Heart right ventricle (tissue), 16 donors: ENCODE data around the gene ILF3. TPM values are rescaled to one million over a fixed set of nuclear protein-coding genes. Genes with fewer than 3 reads are reported as not detected.

ENCODE experiments used
- ATAC-seq, 8 donors: fragments of 200-7000 bp; cut with Tn5 transposase; one replicate each; pipeline ENCODE4 v1.9.1; 2020; ENCODE audit warnings: mild to moderate bottlenecking in 8 of 8, moderate library complexity in 8 of 8, moderate number of reproducible peaks in 1 of 8
- DNase-seq, 2 donors: peaks; one replicate each; pipeline ENCODE4 v3.0.0-alpha.2; 2020
- H3K27ac ChIP-seq, 10 donors: fragments of 200-600 bp; sonication (generic) in 2 of 10; one replicate each; pipeline versions ENCODE4 v1.5.0 to v1.8.0; 2020 to 2022; ENCODE audit warnings: mild to moderate bottlenecking in 3 of 10
- H3K27me3 ChIP-seq, 7 donors: fragments of 200-600 bp; one replicate each; pipeline ENCODE4 v1.8.0; 2021 to 2022; ENCODE audit warnings: mild to moderate bottlenecking in 2 of 7
- H3K36me3 ChIP-seq, 9 donors: fragments of 200-600 bp; sonication (generic) in 1 of 9; one replicate each; pipeline versions ENCODE4 v1.5.0 to v1.8.0; 2020 to 2022; ENCODE audit warnings: mild to moderate bottlenecking in 2 of 9
- H3K4me1 ChIP-seq, 9 donors: fragments of 200-600 bp; sonication (generic) in 1 of 9; one replicate each; pipeline versions ENCODE4 v1.5.0 to v1.8.0; 2020 to 2022; ENCODE audit warnings: mild to moderate bottlenecking in 4 of 9
- H3K4me3 ChIP-seq, 10 donors: fragments of 200-600 bp; sonication (generic) in 2 of 10; one replicate each; pipeline versions ENCODE4 v1.5.0 to v1.8.0; 2020 to 2022; ENCODE audit warnings: mild to moderate bottlenecking in 7 of 10, moderate library complexity in 2 of 10
- H3K9me3 ChIP-seq, 11 donors: fragments of 200-600 bp in 10 of 11; sonication (generic) in 2 of 11; one replicate each; pipeline versions ENCODE4 v1.5.0 to v1.8.0; 2013 to 2022; ENCODE audit warnings: mild to moderate bottlenecking in 2 of 11, control low read depth in 1 of 11, moderate library complexity in 1 of 11
- WGBS, 2 donors: extraction: QIAGEN DNeasy Blood & Tissue Kit; methylation state at CpG; one replicate each; pipeline ENCODE4 v1.1.7; 2013; ENCODE audit warnings: inconsistent platforms in 1 of 2; 5-methylcytosine and 5-hydroxymethylcytosine counted together
- intact Hi-C, 10 donors: fragments of 100-400 bp; cut with DNase I; formaldehyde crosslinking; loops; one replicate each; pipeline versions ENCODE4 v1.11.1 to v1.14.2; 2022
- polyA plus RNA-seq, 2 donors: library from polyadenylated mRNA; stranded (reverse); fragments of 200-250 nt; gene quantifications; one replicate each; pipeline ENCODE4 v1.2.3, GENCODE V29; 2013
- total RNA-seq, 10 donors: library from RNA; stranded (reverse); fragmentation: NEBNext Ultra II Directional in 3 of 10; extraction: Animal tissue kit (Norgen Biotek cat#: 25700) in 3 of 10; gene quantifications; one replicate each; pipeline versions ENCODE4 v1.2.1 to v1.2.4, GENCODE V29; 2021 to 2023
- TF ChIP-seq, protein P1 (sequence below), 9 donors: fragments of 200-600 bp; sonication (generic) in 2 of 9; IDR thresholded peaks; one replicate each; pipeline versions ENCODE4 v1.5.0 to v1.8.0; 2021 to 2022; ENCODE audit warnings: antibody characterized with exemption in 9 of 9, mild to moderate bottlenecking in 5 of 9, moderate library complexity in 1 of 9
- donor health status: Arrhythmogenic right ventricular cardiomyopathy.
- donor health status: ischemic (EF 13 %, LVEDD 7.1; RV severe dilation, severe dysfunction).
- donor health status: healthy with polysubstance abuse.
- donor health status: DM: no; HTN: yes; CAD: no.
- donor health status: DM: no; HTN: no; CAD: no.
- donor health status: ischemic (EF 25% LVEDD 6.9; RV normal size, moderate dysfunction).
- donor health status: ischemic (EF 25% LVEDD 5.7; RV mildly dilated, moderate dysfunction).
- donor health status: healthy.
- donor health status: DM: yes; HTN: yes; CAD: no.
- donor health status: Ischemic cardiomyopathy.
- donor health status: ischemic (EF 35%, LVEDD 5.7; RV mildly dilated, moderate dysfunction).
- donor health status: nonischemic (EF 11% LVEDD 7.7; RV severe dilation, severe dysfunction).
- donor health status: DM: yes; HTN: yes; CAD: no.
- donor health status: PGD.
- donor health status: ischemic (EF 29% LVEDD 5.4; RV normal size, mild dysfunction).
- donor health status: nonischemic (EF 23%, LVEDD 6.1; RV moderate dilation, normal function).

The ILF3 gene
- total and polyA plus RNA-seq, 12 donors, result 68.1 to 129 (median 109) TPM

DNA sequence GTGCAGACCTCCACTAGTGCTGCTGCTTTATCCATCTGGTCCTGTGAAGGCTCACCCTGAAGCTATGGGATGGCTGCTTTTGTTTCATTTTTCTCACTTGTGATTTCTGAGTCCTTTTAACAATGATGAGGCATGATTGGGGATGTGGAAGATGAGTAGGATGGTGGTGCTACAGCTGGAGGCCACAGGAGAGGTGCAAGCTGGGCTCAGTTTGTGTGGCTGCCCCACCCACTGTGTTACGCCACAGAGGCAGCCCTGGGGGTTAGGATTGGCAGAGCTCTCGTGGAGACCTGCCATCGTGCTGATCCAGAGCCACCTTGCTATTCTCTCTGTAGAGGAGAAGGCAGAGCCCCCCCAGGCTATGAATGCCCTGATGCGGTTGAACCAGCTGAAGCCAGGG, 27.5 kb downstream of the ILF3 start:
- H3K27ac ChIP-seq, result no peak overlapping the region
- no peaks in the 10 kb centered on the region for H3K27me3 ChIP-seq
- DNase-seq (no peak), ATAC-seq (no peak)
- H3K36me3 ChIP-seq, result peaks cover 19 to 100% (median 85%) of the 10 kb centered on the region in 9 donors
- no peaks in the 10 kb centered on the region for H3K9me3 ChIP-seq
- intact Hi-C loops, result no loop called here
- H3K4me3 ChIP-seq, result no peak overlapping the region
- 92 to 97% methylated on average over 4 of the region's 4 CpGs for WGBS, 2 donors
- peaks cover 4 to 20% (median 12%) of the 10 kb centered on the region in 9 donors for H3K4me1 ChIP-seq
- TF ChIP-seq, protein P1, sequence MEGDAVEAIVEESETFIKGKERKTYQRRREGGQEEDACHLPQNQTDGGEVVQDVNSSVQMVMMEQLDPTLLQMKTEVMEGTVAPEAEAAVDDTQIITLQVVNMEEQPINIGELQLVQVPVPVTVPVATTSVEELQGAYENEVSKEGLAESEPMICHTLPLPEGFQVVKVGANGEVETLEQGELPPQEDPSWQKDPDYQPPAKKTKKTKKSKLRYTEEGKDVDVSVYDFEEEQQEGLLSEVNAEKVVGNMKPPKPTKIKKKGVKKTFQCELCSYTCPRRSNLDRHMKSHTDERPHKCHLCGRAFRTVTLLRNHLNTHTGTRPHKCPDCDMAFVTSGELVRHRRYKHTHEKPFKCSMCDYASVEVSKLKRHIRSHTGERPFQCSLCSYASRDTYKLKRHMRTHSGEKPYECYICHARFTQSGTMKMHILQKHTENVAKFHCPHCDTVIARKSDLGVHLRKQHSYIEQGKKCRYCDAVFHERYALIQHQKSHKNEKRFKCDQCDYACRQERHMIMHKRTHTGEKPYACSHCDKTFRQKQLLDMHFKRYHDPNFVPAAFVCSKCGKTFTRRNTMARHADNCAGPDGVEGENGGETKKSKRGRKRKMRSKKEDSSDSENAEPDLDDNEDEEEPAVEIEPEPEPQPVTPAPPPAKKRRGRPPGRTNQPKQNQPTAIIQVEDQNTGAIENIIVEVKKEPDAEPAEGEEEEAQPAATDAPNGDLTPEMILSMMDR (IDR thresholded peaks at IDR 0.05), result no peak

DNA sequence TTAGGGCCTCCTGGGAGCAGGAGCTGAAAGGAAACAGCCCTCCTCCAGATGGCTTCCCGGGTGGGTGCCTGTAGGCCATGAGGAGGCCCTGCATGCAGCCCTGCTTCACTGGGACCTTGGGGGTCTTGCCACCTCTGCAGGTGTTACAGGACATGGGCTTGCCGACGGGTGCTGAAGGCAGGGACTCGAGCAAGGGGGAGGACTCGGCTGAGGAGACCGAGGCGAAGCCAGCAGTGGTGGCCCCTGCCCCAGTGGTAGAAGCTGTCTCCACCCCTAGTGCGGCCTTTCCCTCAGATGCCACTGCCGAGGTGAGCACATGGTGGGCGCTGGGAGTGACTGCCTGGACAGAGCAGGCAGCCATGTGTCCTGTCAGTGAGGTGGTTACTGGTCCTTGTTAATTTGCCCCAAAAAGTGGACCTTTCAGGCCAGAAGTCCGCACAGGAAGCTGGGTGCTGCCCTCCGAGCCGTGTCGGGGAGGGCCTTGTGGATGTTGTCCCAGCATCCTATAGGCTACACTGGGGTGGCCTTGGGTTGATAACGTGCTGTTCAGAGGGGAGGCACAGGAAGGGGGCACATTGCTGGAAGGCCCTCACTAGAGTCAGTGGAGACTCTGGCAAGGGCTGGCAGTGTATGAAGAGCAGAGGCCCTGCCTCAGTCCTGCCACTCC, 28.4 kb downstream of the ILF3 start:
- H3K4me3 ChIP-seq, result no peak overlapping the region
- H3K9me3 ChIP-seq, result no peaks in the 10 kb centered on the region
- WGBS, 2 donors, result 85 to 88% methylated on average over 15 of the region's 15 CpGs
- peaks cover 5 to 23% (median 19%) of the 10 kb centered on the region in 9 donors for H3K4me1 ChIP-seq
- no peak overlapping the region for H3K27ac ChIP-seq
- intact Hi-C loops, result no loop called here
- ATAC-seq, result no peak
- no peaks in the 10 kb centered on the region for H3K27me3 ChIP-seq
- TF ChIP-seq, protein P1 (IDR thresholded peaks at IDR 0.05), result no peak
- no peak for DNase-seq
- peaks cover 19 to 100% (median 81%) of the 10 kb centered on the region in 9 donors for H3K36me3 ChIP-seq

DNA sequence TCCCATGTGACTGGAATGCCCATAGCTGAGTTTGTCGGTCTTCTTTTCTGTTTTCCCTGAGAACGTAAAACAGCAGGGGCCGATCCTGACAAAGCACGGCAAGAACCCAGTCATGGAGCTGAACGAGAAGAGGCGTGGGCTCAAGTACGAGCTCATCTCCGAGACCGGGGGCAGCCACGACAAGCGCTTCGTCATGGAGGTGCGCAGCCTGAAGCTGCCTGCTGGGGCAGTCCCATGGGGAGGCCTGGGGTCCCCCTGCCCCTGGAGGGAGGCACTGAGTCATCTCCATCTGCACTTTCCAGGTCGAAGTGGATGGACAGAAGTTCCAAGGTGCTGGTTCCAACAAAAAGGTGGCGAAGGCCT, 28.9 kb downstream of the ILF3 start:
- intact Hi-C loops, result no loop called here
- Histone ChIP-seq H3K27ac (no peak overlapping the region), H3K27me3 (no peaks in the 10 kb centered on the region), H3K36me3 (peaks cover 19 to 100% (median 76%) of the 10 kb centered on the region in 9 donors), H3K4me1 (peaks cover 5 to 27% (median 22%) of the 10 kb centered on the region in 9 donors), H3K9me3 (no peaks in the 10 kb centered on the region), H3K4me3 (no peak overlapping the region)
- ATAC-seq (no peak), DNase-seq (no peak)
- WGBS, 2 donors, result 92% methylated on average over 15 of the region's 15 CpGs
- TF ChIP-seq, protein P1 (IDR thresholded peaks at IDR 0.05), result no peak

DNA sequence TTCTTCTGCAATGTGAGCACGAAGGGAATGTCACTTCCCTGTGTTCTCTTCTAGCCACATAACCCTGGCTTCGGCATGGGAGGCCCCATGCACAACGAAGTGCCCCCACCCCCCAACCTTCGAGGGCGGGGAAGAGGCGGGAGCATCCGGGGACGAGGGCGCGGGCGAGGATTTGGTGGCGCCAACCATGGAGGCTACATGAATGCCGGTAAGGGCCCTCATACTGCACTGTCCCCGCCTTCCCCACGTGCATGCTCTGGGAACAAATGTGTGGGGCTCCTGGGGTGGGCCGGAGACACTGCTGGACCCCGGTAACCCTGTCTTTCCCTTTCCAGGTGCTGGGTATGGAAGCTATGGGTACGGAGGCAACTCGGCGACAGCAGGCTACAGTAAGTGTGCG, 29.4 kb downstream of the ILF3 start:
- H3K27ac ChIP-seq, result no peak overlapping the region
- no peak for DNase-seq
- TF ChIP-seq, protein P1 (IDR thresholded peaks at IDR 0.05), result no peak
- 85 to 91% methylated on average over 21 of the region's 21 CpGs for WGBS, 2 donors
- intact Hi-C loops, result no loop called here
- no peaks in the 10 kb centered on the region for H3K9me3 ChIP-seq
- no peak overlapping the region for H3K4me3 ChIP-seq
- H3K36me3 ChIP-seq, result peaks cover 19 to 100% (median 71%) of the 10 kb centered on the region in 9 donors
- peaks cover 5 to 28% (median 22%) of the 10 kb centered on the region in 9 donors for H3K4me1 ChIP-seq
- no peak for ATAC-seq
- no peaks in the 10 kb centered on the region for H3K27me3 ChIP-seq
